ENCODE results near the gene CAT. TPM values are rescaled to one million over a fixed set of nuclear protein-coding genes. Genes with fewer than 3 reads are reported as not detected.
A peak's percentile ranks its signal among the peaks of the same experiment; 100 is the strongest.

The CAT gene
- 15.7 TPM for polyA plus RNA-seq (2013, experiment 1 of 2)
- polyA plus RNA-seq (2013, experiment 2 of 2), result 15.9 TPM

- peak within 1 kb of the TSS; percentile 35 for H3K27ac ChIP-seq (replicated peaks; ENCODE audit: low read length)
- no peak within 1 kb of the TSS for H3K4ac ChIP-seq (ENCODE audit: low read length)
- H4K91ac ChIP-seq (ENCODE audit: low read depth, low read length, poor library complexity), result no peak within 1 kb of the TSS
- no peaks in the 10 kb centered on the region for H3K27me3 ChIP-seq (ENCODE audit: control insufficient read depth in 3 of 3, insufficient read depth in 3 of 3, low read depth in 1 of 3, low read length in 3 of 3)
- H3K36me3 ChIP-seq (replicated peaks in 1 of 2; ENCODE audit: control insufficient read depth in 2 of 2, insufficient read depth in 2 of 2, low read length in 2 of 2), result peaks cover 0 to 1% of the 10 kb centered on the region in 2 donors
- H3K9ac ChIP-seq (ENCODE audit: low read depth, low read length, poor library complexity), result peak within 1 kb of the TSS; percentile 83
- H3K4me1 ChIP-seq (ENCODE audit: control insufficient read depth in 2 of 2, insufficient read depth in 1 of 2, low read depth in 1 of 2, low read length in 2 of 2), result peaks cover 0 to 2% of the 10 kb centered on the region in 2 donors
- H2BK12ac ChIP-seq (ENCODE audit: low read length), result no peak within 1 kb of the TSS
- no peak within 1 kb of the TSS for H2AFZ ChIP-seq (ENCODE audit: low read length)
- no peak within 1 kb of the TSS for H2BK120ac ChIP-seq (ENCODE audit: low read depth, low read length)
- DNase-seq (ENCODE audit: low spot score), result peak; percentile 89
- H3K23ac ChIP-seq (ENCODE audit: low read depth, low read length, poor library complexity), result peak within 1 kb of the TSS; percentile 57
- no peak within 1 kb of the TSS for H2BK15ac ChIP-seq (ENCODE audit: low read length)
- H3K4me3 ChIP-seq (ENCODE audit: low read length in 2 of 2), result peak within 1 kb of the TSS in 1 of 2 donors; percentile 99
- H3K18ac ChIP-seq (ENCODE audit: low read length), result peak within 1 kb of the TSS; percentile 96
- no peaks in the 10 kb centered on the region for H3K79me1 ChIP-seq (ENCODE audit: low read depth, low read length)
- WGBS, 2 donors (ENCODE audit: extremely low coverage in 2 of 2, insufficient read length in 2 of 2, insufficient replicate concordance in 1 of 2), result no CpG with 5 or more reads among the region's 62 CpGs
- no peak within 1 kb of the TSS for H2AK5ac ChIP-seq (ENCODE audit: low read depth, low read length)
- H3K4me2 ChIP-seq (ENCODE audit: insufficient read depth, low read length, poor library complexity, severe bottlenecking), result peak within 1 kb of the TSS; percentile 36
- peaks cover 0 to 6% of the 10 kb centered on the region in 2 donors for H3K9me3 ChIP-seq (replicated peaks in 1 of 2; ENCODE audit: control insufficient read depth in 2 of 2, insufficient read depth in 1 of 2, low read depth in 1 of 2, low read length in 2 of 2)
- H3K14ac ChIP-seq (ENCODE audit: low read length), result no peak within 1 kb of the TSS
- H2BK5ac ChIP-seq (ENCODE audit: low read length), result no peak within 1 kb of the TSS
- no peak within 1 kb of the TSS for H4K8ac ChIP-seq (ENCODE audit: low read depth, low read length)
Measured at GRCh38 chr11:34438529-34439507, at the start of gene CAT. Gene CAT (plus strand): TSS chr11:34438934. CDS start chr11:34439014, 80 bp downstream.

- no peak for DNase-seq (ENCODE audit: low spot score)
- Histone ChIP-seq H4K8ac (ENCODE audit: low read depth, low read length) (no peak overlapping the region), H3K27ac (replicated peaks; ENCODE audit: low read length) (no peak overlapping the region), H3K18ac (ENCODE audit: low read length) (no peak overlapping the region), H3K23ac (ENCODE audit: low read depth, low read length, poor library complexity) (no peak overlapping the region), H4K91ac (ENCODE audit: low read depth, low read length, poor library complexity) (no peak overlapping the region), H3K4ac (ENCODE audit: low read length) (no peak overlapping the region), H2AK5ac (ENCODE audit: low read depth, low read length) (no peak overlapping the region), H2BK12ac (ENCODE audit: low read length) (no peak overlapping the region), H2AFZ (ENCODE audit: low read length) (no peak overlapping the region), H3K4me2 (ENCODE audit: insufficient read depth, low read length, poor library complexity, severe bottlenecking) (no peak overlapping the region), H2BK15ac (ENCODE audit: low read length) (no peak overlapping the region), H3K4me1 (ENCODE audit: control insufficient read depth in 2 of 2, insufficient read depth in 1 of 2, low read depth in 1 of 2, low read length in 2 of 2) (peaks cover 0 to 2% of the 10 kb centered on the region in 2 donors), H2BK120ac (ENCODE audit: low read depth, low read length) (no peak overlapping the region), H3K27me3 (ENCODE audit: control insufficient read depth in 3 of 3, insufficient read depth in 3 of 3, low read depth in 1 of 3, low read length in 3 of 3) (no peaks in the 10 kb centered on the region), H3K14ac (ENCODE audit: low read length) (no peak overlapping the region), H3K79me1 (ENCODE audit: low read depth, low read length) (no peaks in the 10 kb centered on the region), H3K4me3 (ENCODE audit: low read length in 2 of 2) (no peak overlapping the region), H3K36me3 (replicated peaks in 1 of 2; ENCODE audit: control insufficient read depth in 2 of 2, insufficient read depth in 2 of 2, low read length in 2 of 2) (no peaks in the 10 kb centered on the region), H3K9ac (ENCODE audit: low read depth, low read length, poor library complexity) (no peak overlapping the region), H3K9me3 (replicated peaks in 1 of 2; ENCODE audit: control insufficient read depth in 2 of 2, insufficient read depth in 1 of 2, low read depth in 1 of 2, low read length in 2 of 2) (no peaks in the 10 kb centered on the region), H2BK5ac (ENCODE audit: low read length) (no peak overlapping the region)
- no CpG with 5 or more reads among the region's 6 CpGs for WGBS, 2 donors (ENCODE audit: extremely low coverage in 2 of 2, insufficient read length in 2 of 2, insufficient replicate concordance in 1 of 2)
Measured at GRCh38 chr11:34394771-34395300, 43.9 kb upstream of the CAT start.

- no peak overlapping the region for H3K27ac ChIP-seq (replicated peaks; ENCODE audit: low read length)
- H3K4ac ChIP-seq (ENCODE audit: low read length), result no peak overlapping the region
- no peak overlapping the region for H3K9ac ChIP-seq (ENCODE audit: low read depth, low read length, poor library complexity)
- peaks cover 0 to 2% of the 10 kb centered on the region in 2 donors for H3K9me3 ChIP-seq (replicated peaks in 1 of 2; ENCODE audit: control insufficient read depth in 2 of 2, insufficient read depth in 1 of 2, low read depth in 1 of 2, low read length in 2 of 2)
- H2BK12ac ChIP-seq (ENCODE audit: low read length), result no peak overlapping the region
- no peak for DNase-seq (ENCODE audit: low spot score)
- no peaks in the 10 kb centered on the region for H3K36me3 ChIP-seq (replicated peaks in 1 of 2; ENCODE audit: control insufficient read depth in 2 of 2, insufficient read depth in 2 of 2, low read length in 2 of 2)
- H3K4me2 ChIP-seq (ENCODE audit: insufficient read depth, low read length, poor library complexity, severe bottlenecking), result no peak overlapping the region
- H3K4me1 ChIP-seq (ENCODE audit: control insufficient read depth in 2 of 2, insufficient read depth in 1 of 2, low read depth in 1 of 2, low read length in 2 of 2), result peaks cover 0 to 2% of the 10 kb centered on the region in 2 donors
- no peak overlapping the region for H3K14ac ChIP-seq (ENCODE audit: low read length)
- no peaks in the 10 kb centered on the region for H3K79me1 ChIP-seq (ENCODE audit: low read depth, low read length)
- no peak overlapping the region for H2AFZ ChIP-seq (ENCODE audit: low read length)
- H2AK5ac ChIP-seq (ENCODE audit: low read depth, low read length), result no peak overlapping the region
- no peak overlapping the region for H2BK5ac ChIP-seq (ENCODE audit: low read length)
- H3K23ac ChIP-seq (ENCODE audit: low read depth, low read length, poor library complexity), result no peak overlapping the region
- no peak overlapping the region for H2BK15ac ChIP-seq (ENCODE audit: low read length)
- no CpG with 5 or more reads among the region's 1 CpG for WGBS, 2 donors (ENCODE audit: extremely low coverage in 2 of 2, insufficient read length in 2 of 2, insufficient replicate concordance in 1 of 2)
- H4K8ac ChIP-seq (ENCODE audit: low read depth, low read length), result no peak overlapping the region
- no peak overlapping the region for H3K18ac ChIP-seq (ENCODE audit: low read length)
- H2BK120ac ChIP-seq (ENCODE audit: low read depth, low read length), result no peak overlapping the region
- H4K91ac ChIP-seq (ENCODE audit: low read depth, low read length, poor library complexity), result no peak overlapping the region
- no peaks in the 10 kb centered on the region for H3K27me3 ChIP-seq (ENCODE audit: control insufficient read depth in 3 of 3, insufficient read depth in 3 of 3, low read depth in 1 of 3, low read length in 3 of 3)
- no peak overlapping the region for H3K4me3 ChIP-seq (ENCODE audit: low read length in 2 of 2)
Measured at GRCh38 chr11:34395916-34396550, 42.7 kb upstream of the CAT start.

- H3K9me3 ChIP-seq (replicated peaks in 1 of 2; ENCODE audit: control insufficient read depth in 2 of 2, insufficient read depth in 1 of 2, low read depth in 1 of 2, low read length in 2 of 2), result peaks cover 0 to 2% of the 10 kb centered on the region in 2 donors
Measured at GRCh38 chr11:34397120-34397519, 41.6 kb upstream of the CAT start.

More at GRCh38 chr11:34397120-34397519, 41.6 kb upstream of the CAT start:
- no CpG with 5 or more reads among the region's 1 CpG for WGBS, 2 donors (ENCODE audit: extremely low coverage in 2 of 2, insufficient read length in 2 of 2, insufficient replicate concordance in 1 of 2)
- H3K14ac ChIP-seq (ENCODE audit: low read length), result no peak overlapping the region
- H3K9ac ChIP-seq (ENCODE audit: low read depth, low read length, poor library complexity), result no peak overlapping the region
- no peak overlapping the region for H2BK120ac ChIP-seq (ENCODE audit: low read depth, low read length)
- no peaks in the 10 kb centered on the region for H3K79me1 ChIP-seq (ENCODE audit: low read depth, low read length)
- H2BK5ac ChIP-seq (ENCODE audit: low read length), result no peak overlapping the region
- no peaks in the 10 kb centered on the region for H3K36me3 ChIP-seq (replicated peaks in 1 of 2; ENCODE audit: control insufficient read depth in 2 of 2, insufficient read depth in 2 of 2, low read length in 2 of 2)
- no peak overlapping the region for H4K91ac ChIP-seq (ENCODE audit: low read depth, low read length, poor library complexity)
- H2BK12ac ChIP-seq (ENCODE audit: low read length), result no peak overlapping the region
- no peaks in the 10 kb centered on the region for H3K27me3 ChIP-seq (ENCODE audit: control insufficient read depth in 3 of 3, insufficient read depth in 3 of 3, low read depth in 1 of 3, low read length in 3 of 3)
- H3K4me2 ChIP-seq (ENCODE audit: insufficient read depth, low read length, poor library complexity, severe bottlenecking), result no peak overlapping the region
- H2BK15ac ChIP-seq (ENCODE audit: low read length), result no peak overlapping the region
- no peak overlapping the region for H3K18ac ChIP-seq (ENCODE audit: low read length)
- no peak overlapping the region for H3K4ac ChIP-seq (ENCODE audit: low read length)
- H3K23ac ChIP-seq (ENCODE audit: low read depth, low read length, poor library complexity), result no peak overlapping the region
- peaks cover 0 to 2% of the 10 kb centered on the region in 2 donors for H3K4me1 ChIP-seq (ENCODE audit: control insufficient read depth in 2 of 2, insufficient read depth in 1 of 2, low read depth in 1 of 2, low read length in 2 of 2)
- no peak for DNase-seq (ENCODE audit: low spot score)
- no peak overlapping the region for H3K27ac ChIP-seq (replicated peaks; ENCODE audit: low read length)
- H4K8ac ChIP-seq (ENCODE audit: low read depth, low read length), result no peak overlapping the region
- H3K4me3 ChIP-seq (ENCODE audit: low read length in 2 of 2), result no peak overlapping the region
- H2AFZ ChIP-seq (ENCODE audit: low read length), result no peak overlapping the region
- no peak overlapping the region for H2AK5ac ChIP-seq (ENCODE audit: low read depth, low read length)
